ENCODE measurements around the gene CARMIL1. TPM values are rescaled to one million over a fixed set of nuclear protein-coding genes. Genes with fewer than 3 reads are reported as not detected.

Gene CARMIL1
- total RNA-seq, 4 donors from 2014 or later = 13.6 to 33.2 (median 22.2) TPM

DNA sequence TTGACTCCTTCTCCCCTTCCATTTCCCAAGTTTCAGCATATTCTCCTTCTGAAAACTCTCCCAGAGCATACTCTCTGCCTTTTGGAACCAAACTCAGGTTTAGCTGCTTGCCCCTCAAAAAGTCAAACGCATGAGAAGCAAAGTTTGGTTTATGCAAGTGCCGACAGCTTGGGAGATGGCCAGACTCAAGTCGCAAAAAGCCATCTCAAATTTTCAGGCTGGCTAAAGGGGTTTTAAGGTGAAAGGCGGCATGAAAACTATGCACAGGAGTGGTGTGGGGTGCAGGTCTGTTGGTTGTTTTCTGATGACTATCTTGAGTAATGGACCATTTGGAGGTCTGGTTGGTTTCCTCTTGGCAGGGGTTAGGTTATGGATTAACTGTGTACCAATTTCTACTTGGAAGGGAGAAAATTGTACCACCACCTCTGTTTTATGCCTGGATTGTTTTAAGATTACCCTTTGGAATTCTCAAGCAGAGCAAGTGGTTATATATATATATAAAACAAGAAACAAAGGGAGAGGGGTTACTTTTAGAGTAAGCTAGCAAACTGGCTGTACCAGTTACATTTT is 320.4 kb downstream of the CARMIL1 start:
- Histone ChIP-seq H3K27me3 (no peaks in the 10 kb centered on the region), H3K4me3 (no peak overlapping the region), H3K36me3 (peaks cover 13% of the 10 kb centered on the region), H3K4me1 (no peaks in the 10 kb centered on the region), H3K27ac (no peak overlapping the region), H3K9me3 (no peaks in the 10 kb centered on the region)
- 76% methylated on average over 4 of the region's 4 CpGs for WGBS
- no peak for TF ChIP-seq POLR2AphosphoS5 (IDR thresholded peaks at IDR 0.05)
- TF ChIP-seq, protein P1, sequence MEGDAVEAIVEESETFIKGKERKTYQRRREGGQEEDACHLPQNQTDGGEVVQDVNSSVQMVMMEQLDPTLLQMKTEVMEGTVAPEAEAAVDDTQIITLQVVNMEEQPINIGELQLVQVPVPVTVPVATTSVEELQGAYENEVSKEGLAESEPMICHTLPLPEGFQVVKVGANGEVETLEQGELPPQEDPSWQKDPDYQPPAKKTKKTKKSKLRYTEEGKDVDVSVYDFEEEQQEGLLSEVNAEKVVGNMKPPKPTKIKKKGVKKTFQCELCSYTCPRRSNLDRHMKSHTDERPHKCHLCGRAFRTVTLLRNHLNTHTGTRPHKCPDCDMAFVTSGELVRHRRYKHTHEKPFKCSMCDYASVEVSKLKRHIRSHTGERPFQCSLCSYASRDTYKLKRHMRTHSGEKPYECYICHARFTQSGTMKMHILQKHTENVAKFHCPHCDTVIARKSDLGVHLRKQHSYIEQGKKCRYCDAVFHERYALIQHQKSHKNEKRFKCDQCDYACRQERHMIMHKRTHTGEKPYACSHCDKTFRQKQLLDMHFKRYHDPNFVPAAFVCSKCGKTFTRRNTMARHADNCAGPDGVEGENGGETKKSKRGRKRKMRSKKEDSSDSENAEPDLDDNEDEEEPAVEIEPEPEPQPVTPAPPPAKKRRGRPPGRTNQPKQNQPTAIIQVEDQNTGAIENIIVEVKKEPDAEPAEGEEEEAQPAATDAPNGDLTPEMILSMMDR (IDR thresholded peaks at IDR 0.05) = no peak
- TF ChIP-seq POLR2A (IDR thresholded peaks at IDR 0.05) = no peak
- no peak for TF ChIP-seq EP300 (IDR thresholded peaks at IDR 0.05)
- no peak for DNase-seq (ENCODE audit: low spot score in 2 of 2)

DNA sequence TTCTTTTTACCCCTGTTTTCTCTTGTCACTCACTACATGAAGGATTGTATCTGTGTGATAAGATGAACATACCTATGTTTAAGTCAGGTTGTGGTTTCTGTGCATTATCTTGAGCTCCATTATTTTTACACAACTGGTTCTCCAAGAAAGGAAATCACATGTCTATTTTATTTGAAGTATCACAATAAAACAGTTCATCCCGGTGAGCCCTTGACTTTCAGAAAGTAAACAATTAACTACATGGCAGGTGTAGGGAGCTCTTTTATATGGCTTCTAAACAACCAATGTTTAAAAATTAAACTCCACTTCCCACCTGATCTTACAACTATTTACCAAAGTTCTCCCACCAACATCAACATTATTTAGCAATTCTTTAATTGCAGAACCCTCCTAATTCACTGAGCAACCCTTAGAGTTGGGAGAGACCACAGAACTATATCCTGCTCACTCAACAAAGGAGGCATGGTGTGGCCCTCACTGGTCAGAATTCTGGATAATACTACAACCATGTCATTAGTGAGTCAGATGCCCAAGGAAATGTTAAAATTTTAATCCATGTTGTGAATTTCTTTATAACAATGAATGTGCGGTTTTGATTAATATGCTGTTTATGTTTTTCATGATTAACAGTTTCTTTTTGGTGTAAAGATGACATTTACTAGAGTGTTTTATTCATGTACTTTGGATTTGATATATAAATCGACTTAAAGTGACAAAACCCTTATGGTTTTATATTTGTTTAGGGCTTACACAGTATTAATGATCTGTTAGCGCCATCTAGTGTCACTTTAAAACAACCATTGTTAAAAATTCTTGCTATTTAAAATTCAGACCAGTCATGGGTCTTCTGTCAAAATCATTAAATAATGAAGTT is 322.9 kb downstream of the CARMIL1 start:
- no peak for DNase-seq (ENCODE audit: low spot score in 2 of 2)
- H3K4me1 ChIP-seq = no peaks in the 10 kb centered on the region
- TF ChIP-seq EP300 (IDR thresholded peaks at IDR 0.05) = no peak
- TF ChIP-seq, protein P1 (IDR thresholded peaks at IDR 0.05) = peak; percentile 15 to 21
- no peak for TF ChIP-seq POLR2A (IDR thresholded peaks at IDR 0.05)
- WGBS = 36% methylated on average over 4 of the region's 4 CpGs
- no peak overlapping the region for H3K4me3 ChIP-seq
- H3K27me3 ChIP-seq = no peaks in the 10 kb centered on the region
- H3K9me3 ChIP-seq = no peaks in the 10 kb centered on the region
- peaks cover 17% of the 10 kb centered on the region for H3K36me3 ChIP-seq
- no peak overlapping the region for H3K27ac ChIP-seq

DNA sequence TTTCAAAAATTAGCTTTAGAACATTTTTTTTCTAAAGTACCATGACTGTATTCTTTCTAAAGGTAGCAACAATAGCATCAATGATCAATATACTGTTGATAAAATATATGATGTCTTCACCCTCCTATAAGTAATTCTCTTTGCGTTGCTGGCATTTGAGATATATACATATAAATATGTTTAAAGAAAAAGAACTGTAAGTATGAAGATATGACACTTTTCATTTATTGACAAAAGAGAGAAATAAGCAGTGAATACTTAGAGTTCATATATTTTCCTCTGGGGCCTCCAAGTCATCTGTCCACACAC is 323.5 kb downstream of the CARMIL1 start:
- WGBS = 100% methylated on average over 1 of the region's 1 CpG
- Histone ChIP-seq H3K36me3 (peaks cover 17% of the 10 kb centered on the region), H3K27me3 (no peaks in the 10 kb centered on the region), H3K27ac (no peak overlapping the region), H3K4me3 (no peak overlapping the region), H3K4me1 (no peaks in the 10 kb centered on the region), H3K9me3 (no peaks in the 10 kb centered on the region)
- TF ChIP-seq EP300 (IDR thresholded peaks at IDR 0.05) (no peak), POLR2A (IDR thresholded peaks at IDR 0.05) (no peak), POLR2AphosphoS5 (IDR thresholded peaks at IDR 0.05) (no peak)
- TF ChIP-seq, protein P1 (IDR thresholded peaks at IDR 0.05) = no peak
- no peak for DNase-seq (ENCODE audit: low spot score in 2 of 2)

DNA sequence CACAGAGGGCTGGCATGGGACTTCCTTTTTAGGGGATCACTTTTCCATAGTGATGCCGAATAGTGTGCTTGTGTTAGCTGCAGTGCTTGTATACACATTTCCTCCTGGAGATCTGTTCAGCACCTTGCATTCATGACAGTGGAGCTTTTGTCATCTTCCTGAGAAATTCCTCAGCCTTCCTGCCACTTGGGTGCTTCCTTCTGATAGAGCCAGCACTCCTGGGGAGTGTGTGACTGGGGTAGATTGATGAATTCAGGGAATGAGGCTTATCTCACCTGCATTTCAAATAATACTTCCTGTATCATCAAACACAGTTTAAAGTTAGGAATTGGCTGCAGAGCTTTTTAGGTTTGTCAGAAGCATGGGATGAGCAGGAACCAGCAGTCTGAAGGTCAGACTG is 324.1 kb downstream of the CARMIL1 start:
- Histone ChIP-seq H3K27ac (no peak overlapping the region), H3K36me3 (peaks cover 17% of the 10 kb centered on the region), H3K9me3 (no peaks in the 10 kb centered on the region), H3K4me3 (no peak overlapping the region), H3K4me1 (no peaks in the 10 kb centered on the region), H3K27me3 (no peaks in the 10 kb centered on the region)
- no CpG with 5 or more reads among the region's 1 CpG for whole genome bisulfite sequencing
- DNase-seq (ENCODE audit: low spot score in 2 of 2) = no peak
- TF ChIP-seq EP300 (IDR thresholded peaks at IDR 0.05) (no peak), POLR2AphosphoS5 (IDR thresholded peaks at IDR 0.05) (no peak), POLR2A (IDR thresholded peaks at IDR 0.05) (no peak)
- TF ChIP-seq, protein P1 (IDR thresholded peaks at IDR 0.05) = no peak

DNA sequence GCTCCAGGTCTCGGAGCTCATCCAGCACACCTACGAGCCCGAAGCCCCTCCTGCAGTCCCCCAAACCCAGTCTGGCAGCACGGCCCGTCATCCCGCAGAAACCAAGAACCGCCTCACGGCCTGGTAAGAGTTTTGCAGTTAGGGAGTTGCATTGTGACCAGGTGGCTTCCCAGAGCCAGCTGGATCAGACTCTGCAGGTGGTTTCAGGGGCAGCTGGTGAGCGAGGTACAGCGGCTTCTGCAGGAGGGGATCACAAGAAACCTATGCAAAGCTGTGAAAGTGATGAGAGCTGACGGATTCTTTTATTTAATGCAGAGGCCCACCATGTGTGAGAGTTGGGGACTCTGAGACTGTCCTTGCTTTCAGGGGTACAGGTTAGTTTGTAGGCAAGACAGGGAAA is 327.0 kb downstream of the CARMIL1 start:
- 90% methylated on average over 10 of the region's 11 CpGs for WGBS
- H3K27ac ChIP-seq = no peak overlapping the region
- H3K36me3 ChIP-seq = peaks cover 22% of the 10 kb centered on the region
- no peak for TF ChIP-seq EP300 (IDR thresholded peaks at IDR 0.05)
- TF ChIP-seq POLR2A (IDR thresholded peaks at IDR 0.05) = no peak
- TF ChIP-seq POLR2AphosphoS5 (IDR thresholded peaks at IDR 0.05) = no peak
- TF ChIP-seq, protein P1 (IDR thresholded peaks at IDR 0.05) = no peak
- no peak for DNase-seq (ENCODE audit: low spot score in 2 of 2)
- H3K4me3 ChIP-seq = no peak overlapping the region
- H3K27me3 ChIP-seq = no peaks in the 10 kb centered on the region
- H3K4me1 ChIP-seq = no peaks in the 10 kb centered on the region
- H3K9me3 ChIP-seq = no peaks in the 10 kb centered on the region

Measured in suprapubic skin (tissue), 4 donors.